Vagina (tissue), 2 donors: ENCODE results near the gene EEF1B2.

Experiments
- CTCF ChIP-seq, 3 experiments: fragments of 450-650 bp in 2 of 3; fragments of 200-600 bp in 1 of 3; sonication (generic) in 1 of 3; IDR thresholded peaks; one replicate each; pipeline ENCODE4 v1.5.1; 2017 to 2019; ENCODE audit warnings: antibody characterized with exemption in 3 of 3, mild to moderate bottlenecking in 2 of 3, moderate library complexity in 2 of 3
- POLR2A ChIP-seq, 2 donors: fragments of 450-650 bp; IDR thresholded peaks; one replicate each; pipeline ENCODE4 v1.6.1; 2017; ENCODE audit warnings: antibody characterized with exemption in 2 of 2, mild to moderate bottlenecking in 2 of 2, moderate library complexity in 2 of 2

GRCh38 chr2:206159346-206160124, at the start of gene EEF1B2, which contains the start of gene NDUFS1:
- peak in 1 of 2 donors; percentile 31 for TF ChIP-seq POLR2A (IDR thresholded peaks at IDR 0.05)
- TF ChIP-seq CTCF (IDR thresholded peaks at IDR 0.05): no peak
